Measurements from ENCODE around the gene LCN12.
A peak's percentile ranks its signal among the peaks of the same experiment; 100 is the strongest.

The LCN12 gene

GRCh38 chr9:136974817-136975535 lies 22.9 kb downstream of the LCN12 start:
- DNase-seq, result no peak

- peak; percentile 34 for DNase-seq
Measured at GRCh38 chr9:136975644-136976043, 23.6 kb downstream of the LCN12 start.

GRCh38 chr9:136977223-136977622 lies 25.1 kb downstream of the LCN12 start, which contains the start of gene PTGDS:
PTGDS (plus strand) TSS chr9:136977504; CDS start chr9:136977579, 75 bp downstream.
- DNase-seq, result no peak

- no peak for DNase-seq
Measured at GRCh38 chr9:136977649-136978072, 25.6 kb downstream of the LCN12 start.

GRCh38 chr9:136978073-136978864 lies 26.2 kb downstream of the LCN12 start:
- DNase-seq, result peak; percentile 74

GRCh38 chr9:136978865-136979544 lies 26.9 kb downstream of the LCN12 start:
- DNase-seq, result no peak

GRCh38 chr9:136979769-136980587 lies 27.9 kb downstream of the LCN12 start:
- DNase-seq, result no peak

- no peak for DNase-seq
Measured at GRCh38 chr9:136980669-136981478, 28.8 kb downstream of the LCN12 start.

- no peak for DNase-seq
Measured at GRCh38 chr9:136981588-136982231, 29.6 kb downstream of the LCN12 start.

- no peak for DNase-seq
Measured at GRCh38 chr9:136982232-136983051, 30.4 kb downstream of the LCN12 start, which contains the start of gene LCNL1. LCNL1 (plus strand) TSS chr9:136982993; CDS start chr9:136983587, 594 bp downstream.

GRCh38 chr9:136983167-136983566 lies 31.1 kb downstream of the LCN12 start:
- DNase-seq, result no peak

- DNase-seq, result no peak
Measured at GRCh38 chr9:136983656-136984314, 31.7 kb downstream of the LCN12 start.

- no peak for DNase-seq
Measured at GRCh38 chr9:136984464-136985026, 32.5 kb downstream of the LCN12 start.

- DNase-seq, result no peak
Measured at GRCh38 chr9:136985027-136985602, 33.0 kb downstream of the LCN12 start.

- no peak for DNase-seq
Measured at GRCh38 chr9:136985853-136986252, 33.8 kb downstream of the LCN12 start.

- DNase-seq, result no peak
Measured at GRCh38 chr9:136988872-136989271, 36.8 kb downstream of the LCN12 start.

- no peak for DNase-seq
Measured at GRCh38 chr9:136990242-136990911, 38.3 kb downstream of the LCN12 start.

Data from activated CD4-positive, alpha-beta T cell treated with anti-CD3 and anti-CD28 coated beads, Interleukin-2, amount 50 U/mL, for 1 hour (primary cell).